Liver (tissue), 9 donors: Measurements from ENCODE around the gene OTUB1. TPM values are rescaled to one million over a fixed set of nuclear protein-coding genes. Genes with fewer than 3 reads are reported as not detected.
"Not testable (repeated sequence)": the region's sequence is repeated elsewhere in the genome, so short reads cannot be mapped to it uniquely, and the experiment has no call there.

Experiments
- DNase-seq: peaks from one replicate; pipeline ENCODE4 v3.0.0-alpha.2; 2017; ENCODE audit warnings: low spot score
- H3K27ac ChIP-seq, 2 donors: one replicate each; pipeline ENCODE4 v1.7.0; 2013; ENCODE audit warnings: inconsistent platforms in 2 of 2, low read length in 2 of 2, control low read depth in 1 of 2, low read depth in 1 of 2, mild to moderate bottlenecking in 1 of 2
- H3K27me3 ChIP-seq, 4 donors: one replicate each; pipeline versions ENCODE4 v1.6.1 to v1.7.0; 2013; ENCODE audit warnings: low read length in 3 of 4, inconsistent platforms in 1 of 4, mild to moderate bottlenecking in 1 of 4, moderate library complexity in 1 of 4; ENCODE audit not compliant: control insufficient read depth in 4 of 4, insufficient read depth in 4 of 4
- H3K36me3 ChIP-seq, 4 donors: one replicate each; pipeline versions ENCODE4 v1.6.1 to v1.7.0; 2013; ENCODE audit warnings: low read length in 3 of 4, mild to moderate bottlenecking in 3 of 4, low read depth in 1 of 4, moderate library complexity in 1 of 4; ENCODE audit not compliant: control insufficient read depth in 4 of 4, insufficient read depth in 3 of 4
- H3K4me1 ChIP-seq, 4 donors: one replicate each; pipeline versions ENCODE4 v1.6.1 to v1.7.0; 2013; ENCODE audit warnings: low read length in 3 of 4, mild to moderate bottlenecking in 3 of 4, moderate library complexity in 1 of 4; ENCODE audit not compliant: control insufficient read depth in 4 of 4, insufficient read depth in 4 of 4
- H3K4me3 ChIP-seq, 3 donors: one replicate each; pipeline versions ENCODE4 v1.6.1 to v1.7.0; 2013; ENCODE audit warnings: low read length in 3 of 3, control low read depth in 1 of 3, low read depth in 1 of 3, mild to moderate bottlenecking in 1 of 3
- H3K9ac ChIP-seq, 2 donors: one replicate each; pipeline ENCODE4 v1.7.0; 2013; ENCODE audit warnings: low read length in 2 of 2, mild to moderate bottlenecking in 2 of 2, moderate library complexity in 2 of 2, control low read depth in 1 of 2, low read depth in 1 of 2
- H3K9me3 ChIP-seq, 4 donors: one replicate each; pipeline versions ENCODE4 v1.6.1 to v1.7.0; 2013; ENCODE audit warnings: low read length in 3 of 4; ENCODE audit not compliant: control insufficient read depth in 4 of 4
- EGR1 ChIP-seq, 2 donors: IDR thresholded peaks; 2 replicates each; pipeline ENCODE4 v1.6.1; 2016 to 2018; ENCODE audit warnings: antibody characterized with exemption in 2 of 2, low read depth in 2 of 2
- FOXA2 ChIP-seq: IDR thresholded peaks from 2 replicates; pipeline ENCODE4 v1.6.1; 2016; ENCODE audit warnings: antibody characterized with exemption
- HNF4G ChIP-seq: IDR thresholded peaks from 2 replicates; pipeline ENCODE4 v1.6.1; 2016; ENCODE audit warnings: antibody characterized with exemption
- JUND ChIP-seq, 2 donors: IDR thresholded peaks; 2 replicates each; pipeline ENCODE4 v1.6.1; 2016; ENCODE audit warnings: antibody characterized with exemption in 2 of 2
- NR2F2 ChIP-seq: IDR thresholded peaks from 2 replicates; pipeline ENCODE4 v1.6.1; 2016; ENCODE audit warnings: antibody characterized with exemption
- REST ChIP-seq: IDR thresholded peaks from 2 replicates; pipeline ENCODE4 v1.6.1; 2016; ENCODE audit warnings: antibody characterized with exemption, mild to moderate bottlenecking
- SP1 ChIP-seq: IDR thresholded peaks from 2 replicates; pipeline ENCODE4 v1.6.1; 2018; ENCODE audit warnings: antibody characterized with exemption, mild to moderate bottlenecking
- TAF1 ChIP-seq: conservative IDR thresholded peaks from 2 replicates; pipeline ENCODE4 v1.6.1; 2016; ENCODE audit warnings: antibody characterized with exemption, mild to moderate bottlenecking
- YY1 ChIP-seq: IDR thresholded peaks from 2 replicates; pipeline ENCODE4 v1.6.1; 2016; ENCODE audit warnings: antibody characterized with exemption, mild to moderate bottlenecking
- ZBTB33 ChIP-seq: IDR thresholded peaks from 2 replicates; pipeline ENCODE4 v1.6.1; 2016; ENCODE audit warnings: antibody characterized with exemption
- WGBS: extraction: QIAGEN DNeasy Blood & Tissue Kit; methylation state at CpG from one replicate; pipeline ENCODE4 v1.1.7; 2013; 5-methylcytosine and 5-hydroxymethylcytosine counted together
- polyA plus RNA-seq, 2 donors: library from polyadenylated mRNA; stranded (reverse) in 1 of 2; unstranded in 1 of 2; fragments of 200-250 nt in 1 of 2; fragments of >200 nt in 1 of 2; fragmentation: Nextera tagmentation in 1 of 2; extraction: Ambion mirVana in 1 of 2; gene quantifications; one replicate each; pipeline versions ENCODE4 v1.2.1 to v1.2.3, GENCODE V29; 2013 to 2015
- total RNA-seq, 2 donors: library from RNA; depleted of rRNA; stranded (reverse); fragments of >200 nt; gene quantifications; one replicate each; pipeline ENCODE4 v1.2.3, GENCODE V29; 2014
- TF ChIP-seq, protein P1 (sequence below): IDR thresholded peaks from 2 replicates; pipeline ENCODE4 v1.6.1; 2016; ENCODE audit warnings: antibody characterized with exemption
- donor health status: healthy.
- donor health status: healthy.
- donor health status: healthy.
- donor health status: healthy.
- donor health status: healthy.

Gene OTUB1
- total and polyA plus RNA-seq, 4 donors = 18.8 to 44.6 (median 28.5) TPM

DNA sequence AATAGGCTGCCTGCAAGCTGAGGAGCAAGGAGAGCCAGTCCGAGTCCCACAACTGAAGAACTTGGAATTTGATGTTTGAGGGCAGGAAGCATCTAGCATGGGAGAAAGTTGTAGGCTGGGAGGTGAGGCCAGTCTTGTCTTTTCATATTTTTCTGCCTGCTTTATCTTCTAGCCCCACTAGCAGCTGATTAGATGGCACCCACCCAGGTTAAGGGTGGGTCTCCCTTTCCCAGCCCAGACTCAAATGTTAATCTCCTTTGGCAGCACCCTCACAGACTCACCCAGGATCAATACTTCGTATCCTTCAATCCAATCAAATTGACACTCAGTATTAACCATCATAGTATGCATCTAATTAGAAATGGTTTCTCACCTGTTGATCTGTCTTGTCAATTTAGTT lies 16.8 kb upstream of the OTUB1 start:
- DNase-seq = no peak
- H3K4me3 ChIP-seq = no peak overlapping the region
- H3K27ac ChIP-seq = no peak overlapping the region
- 87% methylated on average over 2 of the region's 2 CpGs for WGBS
- H3K36me3 ChIP-seq = no peaks in the 10 kb centered on the region
- H3K27me3 ChIP-seq = no peaks in the 10 kb centered on the region
- H3K9me3 ChIP-seq = no peaks in the 10 kb centered on the region
- H3K4me1 ChIP-seq = peaks cover 0 to 2% (median 0%) of the 10 kb centered on the region in 4 donors
- no peak overlapping the region for H3K9ac ChIP-seq
- TF ChIP-seq HNF4G (no peak), YY1 (no peak), FOXA2 (no peak)
- TF ChIP-seq, protein P1, sequence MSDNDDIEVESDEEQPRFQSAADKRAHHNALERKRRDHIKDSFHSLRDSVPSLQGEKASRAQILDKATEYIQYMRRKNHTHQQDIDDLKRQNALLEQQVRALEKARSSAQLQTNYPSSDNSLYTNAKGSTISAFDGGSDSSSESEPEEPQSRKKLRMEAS = no peak

DNA sequence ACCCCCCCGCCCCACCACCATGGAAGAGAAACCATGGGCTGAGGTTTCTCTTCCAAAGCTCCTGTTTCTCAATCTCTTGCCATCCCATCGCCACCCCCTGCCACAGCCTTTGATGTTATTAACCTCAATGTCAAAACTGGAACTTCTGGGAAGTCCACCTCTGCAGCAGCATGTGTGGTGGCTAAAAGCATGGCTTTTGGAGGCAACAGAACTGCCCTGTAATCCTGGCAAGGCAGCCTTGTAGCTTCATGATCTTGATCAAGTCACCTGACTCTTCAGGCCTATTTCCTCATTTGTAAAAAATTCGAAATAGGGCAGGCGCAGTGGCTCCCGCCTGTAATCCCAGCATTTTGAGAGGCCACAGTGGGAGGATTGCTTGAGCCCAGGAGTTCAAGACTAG lies 15.3 kb upstream of the OTUB1 start:
- Histone ChIP-seq H3K9ac (no peak overlapping the region), H3K27me3 (no peaks in the 10 kb centered on the region), H3K9me3 (no peaks in the 10 kb centered on the region), H3K36me3 (no peaks in the 10 kb centered on the region), H3K4me1 (peaks cover 2 to 7% (median 6%) of the 10 kb centered on the region in 4 donors), H3K4me3 (no peak overlapping the region), H3K27ac (no peak overlapping the region)
- TF ChIP-seq TAF1 = no peak
- TF ChIP-seq HNF4G = no peak
- no peak for TF ChIP-seq EGR1 (IDR thresholded peaks at IDR 0.05; ENCODE audit: low read depth in 2 of 2)
- TF ChIP-seq FOXA2 = no peak
- no peak for TF ChIP-seq NR2F2
- no peak for TF ChIP-seq ZBTB33
- TF ChIP-seq JUND (IDR thresholded peaks at IDR 0.05) = no peak
- TF ChIP-seq SP1 = peak; percentile 12
- TF ChIP-seq REST = no peak
- DNase-seq = no peak
- 72% methylated on average over 5 of the region's 5 CpGs for WGBS

- H3K27ac ChIP-seq, DNase-seq, H3K4me3 ChIP-seq, H3K36me3 ChIP-seq, H3K9ac ChIP-seq, H3K27me3 ChIP-seq, H3K9me3 ChIP-seq: not testable (repeated sequence)
- WGBS = 63% methylated on average over 18 of the region's 18 CpGs
- peaks cover 2 to 16% (median 13%) of the 10 kb centered on the region in 4 donors for H3K4me1 ChIP-seq
These were observed 12.4 kb upstream of the OTUB1 start for GRCh38 chr11:63973912-63974258.
